Spleen (tissue), 11 donors: Measurements from ENCODE around the gene ZNRF3. TPM values are rescaled to one million over a fixed set of nuclear protein-coding genes. Genes with fewer than 3 reads are reported as not detected.

ENCODE experiments used
- DNase-seq: peaks from one replicate; pipeline ENCODE4 v3.0.0-alpha.2; 2020
- H3K27ac ChIP-seq, 8 donors: fragments of 200-600 bp; sonication (generic) in 7 of 8; 1 replicate in 4 of 8; 2 replicates in 4 of 8; pipeline versions ENCODE4 v1.5.0 to v1.8.0; 2016 to 2021; ENCODE audit warnings: inconsistent platforms in 4 of 8, mild to moderate bottlenecking in 4 of 8, moderate library complexity in 1 of 8
- H3K27me3 ChIP-seq, 7 donors: fragments of 200-600 bp; sonication (generic) in 6 of 7; replicated peaks in 1 of 7; 1 replicate in 4 of 7; 2 replicates in 3 of 7; pipeline versions ENCODE4 v1.5.0 to v1.8.0; 2016 to 2021; ENCODE audit warnings: inconsistent platforms in 3 of 7, mild to moderate bottlenecking in 1 of 7
- H3K36me3 ChIP-seq, 6 donors: fragments of 200-600 bp; sonication (generic) in 5 of 6; 1 replicate in 4 of 6; 2 replicates in 2 of 6; pipeline versions ENCODE4 v1.5.0 to v1.8.0; 2016 to 2021; ENCODE audit warnings: inconsistent platforms in 2 of 6
- H3K4me1 ChIP-seq, 6 donors: fragments of 200-600 bp; sonication (generic) in 5 of 6; 1 replicate in 3 of 6; 2 replicates in 3 of 6; pipeline versions ENCODE4 v1.5.0 to v1.8.0; 2016 to 2021; ENCODE audit warnings: inconsistent platforms in 3 of 6
- H3K4me3 ChIP-seq, 8 donors: fragments of 200-600 bp; sonication (generic) in 7 of 8; 1 replicate in 4 of 8; 2 replicates in 4 of 8; pipeline versions ENCODE4 v1.5.0 to v1.8.0; 2016 to 2021; ENCODE audit warnings: inconsistent platforms in 4 of 8, mild to moderate bottlenecking in 4 of 8, moderate library complexity in 2 of 8
- H3K9me3 ChIP-seq, 8 donors: fragments of 200-600 bp; sonication (generic) in 7 of 8; 1 replicate in 4 of 8; 2 replicates in 4 of 8; pipeline versions ENCODE4 v1.5.0 to v1.8.0; 2016 to 2021; ENCODE audit warnings: inconsistent platforms in 4 of 8
- CTCF ChIP-seq, 11 experiments: fragments of 200-600 bp in 7 of 11; fragments of 450-650 bp in 4 of 11; sonication (generic) in 4 of 11; IDR thresholded peaks in 8 of 11; conservative IDR thresholded peaks in 3 of 11; 1 replicate in 7 of 11; 2 replicates in 4 of 11; pipeline versions ENCODE4 v1.4.0 to v1.8.0; 2016 to 2021; ENCODE audit warnings: antibody characterized with exemption in 11 of 11, inconsistent platforms in 4 of 11, mild to moderate bottlenecking in 1 of 11
- POLR2A ChIP-seq, 3 donors: fragments of 450-650 bp; IDR thresholded peaks; one replicate each; pipeline ENCODE4 v1.5.1; 2017; ENCODE audit warnings: antibody characterized with exemption in 3 of 3, mild to moderate bottlenecking in 1 of 3
- POLR2AphosphoS5 ChIP-seq, 3 donors: sonication (generic); formaldehyde crosslinking; IDR thresholded peaks; one replicate each; pipeline ENCODE4 v1.5.1; 2017; ENCODE audit warnings: antibody characterized with exemption in 3 of 3
- WGBS, 5 donors: extraction: QIAGEN DNeasy Blood & Tissue Kit in 3 of 5; methylation state at CpG; one replicate each; pipeline versions ENCODE4 v1.1.5 to v1.1.7; 2013 to 2018; 5-methylcytosine and 5-hydroxymethylcytosine counted together
- intact Hi-C: fragments of 100-400 bp; cut with DNase I; formaldehyde crosslinking; loops from one replicate; pipeline ENCODE4 v1.15.0; 2023; ENCODE audit warnings: low total_unique reads
- polyA plus RNA-seq, 3 donors: library from polyadenylated mRNA; stranded (reverse); fragments of 200-250 nt; gene quantifications; one replicate each; pipeline ENCODE4 v1.2.1, GENCODE V29; 2013
- total RNA-seq, 7 donors: library from RNA; depleted of rRNA in 3 of 7; stranded (reverse); fragments of >200 nt in 3 of 7; fragmentation: NEBNext Ultra II Directional in 4 of 7; extraction: Animal tissue kit (Norgen Biotek cat#: 25700) in 4 of 7; gene quantifications; one replicate each; pipeline versions ENCODE4 v1.1.0 to v1.2.1, GENCODE V29; 2016 to 2021
- donor health status: healthy with polysubstance abuse.
- donor health status: DM: no; HTN: no; CAD: no; lungs with moderate emphysema.
- donor health status: DM: no; HTN: no; CAD: no.
- donor health status: Bipolar disorder and iron deficiency.
- donor health status: healthy.
- donor health status: DM: no; HTN: no; CAD: no.
- donor health status: DM: yes; HTN: yes; CAD: no.

ZNRF3 gene
- total and polyA plus RNA-seq, 10 donors, result 0.15 to 4.5 (median 2.6) TPM

GRCh38 chr22:28930357-28931007, 47.1 kb downstream of the ZNRF3 start:
- H3K36me3 ChIP-seq, result no peaks in the 10 kb centered on the region
- DNase-seq, result no peak
- H3K4me1 ChIP-seq, result peaks cover 0 to 11% (median 0%) of the 10 kb centered on the region in 6 donors
- no peak for TF ChIP-seq POLR2A (IDR thresholded peaks at IDR 0.05)
- no peak for TF ChIP-seq POLR2AphosphoS5 (IDR thresholded peaks at IDR 0.05)
- TF ChIP-seq CTCF (IDR thresholded peaks at IDR 0.05 in 8 of 11, conservative IDR thresholded peaks at IDR 0.05 in 3 of 11), result no peak
- intact Hi-C loops, result no loop called here
- no peak overlapping the region for H3K4me3 ChIP-seq
- WGBS, 5 donors, result 58 to 77% (median 69%) methylated on average over 4 of the region's 4 CpGs
- H3K27me3 ChIP-seq, result peaks cover 0 to 4% (median 0%) of the 10 kb centered on the region in 7 donors
- H3K9me3 ChIP-seq, result no peaks in the 10 kb centered on the region
- H3K27ac ChIP-seq, result no peak overlapping the region

- Histone ChIP-seq H3K27ac (no peak overlapping the region), H3K4me3 (no peak overlapping the region), H3K36me3 (no peaks in the 10 kb centered on the region), H3K4me1 (peaks cover 0 to 11% (median 0%) of the 10 kb centered on the region in 6 donors), H3K9me3 (no peaks in the 10 kb centered on the region), H3K27me3 (peaks cover 0 to 4% (median 0%) of the 10 kb centered on the region in 7 donors)
- TF ChIP-seq CTCF (IDR thresholded peaks at IDR 0.05 in 8 of 11, conservative IDR thresholded peaks at IDR 0.05 in 3 of 11), result no peak
- no peak for TF ChIP-seq POLR2AphosphoS5 (IDR thresholded peaks at IDR 0.05)
- TF ChIP-seq POLR2A (IDR thresholded peaks at IDR 0.05), result no peak
- intact Hi-C loops, result no loop called here
- WGBS, 5 donors, result 69 to 92% (median 86%) methylated on average over 5 of the region's 5 CpGs
- no peak for DNase-seq
These were observed 48.6 kb downstream of the ZNRF3 start for GRCh38 chr22:28931844-28932567.

GRCh38 chr22:28933321-28933720, 49.9 kb downstream of the ZNRF3 start:
- 58 to 78% (median 69%) methylated on average over 2 of the region's 2 CpGs for WGBS, 5 donors
- Histone ChIP-seq H3K4me3 (no peak overlapping the region), H3K27me3 (peaks cover 0 to 4% (median 0%) of the 10 kb centered on the region in 7 donors), H3K27ac (no peak overlapping the region), H3K9me3 (no peaks in the 10 kb centered on the region), H3K36me3 (no peaks in the 10 kb centered on the region), H3K4me1 (peaks cover 0 to 11% (median 0%) of the 10 kb centered on the region in 6 donors)
- no peak for DNase-seq
- intact Hi-C loops, result no loop called here
- TF ChIP-seq POLR2AphosphoS5 (IDR thresholded peaks at IDR 0.05), result no peak
- no peak for TF ChIP-seq POLR2A (IDR thresholded peaks at IDR 0.05)
- TF ChIP-seq CTCF (IDR thresholded peaks at IDR 0.05 in 8 of 11, conservative IDR thresholded peaks at IDR 0.05 in 3 of 11), result no peak

GRCh38 chr22:28934026-28934425, 50.7 kb downstream of the ZNRF3 start:
- Histone ChIP-seq H3K4me3 (no peak overlapping the region), H3K27me3 (peaks cover 0 to 4% (median 0%) of the 10 kb centered on the region in 7 donors), H3K9me3 (no peaks in the 10 kb centered on the region), H3K36me3 (no peaks in the 10 kb centered on the region), H3K27ac (no peak overlapping the region), H3K4me1 (peaks cover 0 to 11% (median 0%) of the 10 kb centered on the region in 6 donors)
- intact Hi-C loops, result no loop called here
- WGBS, 5 donors, result 85 to 92% (median 88%) methylated on average over 3 of the region's 3 CpGs
- DNase-seq, result no peak
- no peak for TF ChIP-seq POLR2A (IDR thresholded peaks at IDR 0.05)
- no peak for TF ChIP-seq CTCF (IDR thresholded peaks at IDR 0.05 in 8 of 11, conservative IDR thresholded peaks at IDR 0.05 in 3 of 11)
- TF ChIP-seq POLR2AphosphoS5 (IDR thresholded peaks at IDR 0.05), result no peak
